A673 (cell line): ENCODE data around the gene AFAP1L1. TPM values are rescaled to one million over a fixed set of nuclear protein-coding genes. Genes with fewer than 3 reads are reported as not detected.

ENCODE experiments used
- BruUV-seq: library from RNA; stranded (reverse); fragments of 400-500 nt; replicated peaks from 2 replicates; lab custom pipeline; 2021; lab: Mats Ljungman, UMichigan
- CTCF ChIA-PET: fragments of 300-600 bp; sonication (Branson Sonifier 250); formaldehyde crosslinking; loops from one replicate; lab custom pipeline; 2022; ENCODE audit warnings: antibody characterized with exemption; lab: Charles Lee
- POLR2A ChIA-PET: fragments of 300-600 bp; sonication (Branson Sonifier 250); formaldehyde crosslinking; loops from one replicate; lab custom pipeline; 2022; ENCODE audit warnings: antibody characterized with exemption; ENCODE audit not compliant: low non-redundant PET; lab: Charles Lee
- DNase-seq: peaks from one replicate; pipeline ENCODE4 v3.0.0-alpha.2; 2015; ENCODE audit warnings: low spot score
- H3K27ac ChIP-seq: fragments of 200-600 bp; sonication (generic); 2 replicates; pipeline ENCODE4 v1.5.1; 2016; ENCODE audit warnings: mixed run types, low read depth, mild to moderate bottlenecking, mixed read lengths, antibody characterized with exemption, low read length; ENCODE audit not compliant: poor library complexity, severe bottlenecking
- H3K27me3 ChIP-seq: fragments of 200-600 bp; sonication (generic); replicated peaks from 2 replicates; pipeline ENCODE4 v1.6.1; 2017; ENCODE audit warnings: mixed run types, low read depth, mild to moderate bottlenecking, mixed read lengths, antibody characterized with exemption, low read length; ENCODE audit not compliant: insufficient read depth, poor library complexity
- H3K36me3 ChIP-seq: fragments of 200-600 bp; sonication (generic); 2 replicates; pipeline ENCODE4 v1.6.1; 2016; ENCODE audit warnings: mixed run types, mild to moderate bottlenecking, mixed read lengths, antibody characterized with exemption, low read length; ENCODE audit not compliant: insufficient read depth, poor library complexity, severe bottlenecking
- H3K4me1 ChIP-seq: fragments of 200-600 bp; sonication (generic); 2 replicates; pipeline ENCODE4 v1.6.1; 2017; ENCODE audit warnings: mixed run types, mild to moderate bottlenecking, mixed read lengths, antibody characterized with exemption, low read length; ENCODE audit not compliant: insufficient read depth, poor library complexity, severe bottlenecking
- H3K4me3 ChIP-seq: fragments of 200-600 bp; sonication (generic); 2 replicates; pipeline ENCODE4 v1.5.1; 2016; ENCODE audit warnings: low read depth, mixed run types, mild to moderate bottlenecking, mixed read lengths, low read length; ENCODE audit not compliant: poor library complexity, severe bottlenecking
- H3K9me3 ChIP-seq: fragments of 200-600 bp; sonication (generic); 2 replicates; pipeline ENCODE4 v1.6.1; 2016; ENCODE audit warnings: mixed run types, low read depth, mild to moderate bottlenecking, mixed read lengths, antibody characterized with exemption, low read length; ENCODE audit not compliant: poor library complexity, severe bottlenecking
- CTCF ChIP-seq: fragments of 300-800, 200-600 bp; sonication (generic); conservative IDR thresholded peaks from 2 replicates; pipeline ENCODE4 v1.5.1; 2017; ENCODE audit warnings: low read depth, mild to moderate bottlenecking, antibody characterized with exemption, low read length, moderate library complexity, mixed read lengths
- EZH2 ChIP-seq: fragments of 200-600 bp; sonication (generic); IDR thresholded peaks from 2 replicates; pipeline ENCODE4 v1.6.1; 2017; ENCODE audit warnings: borderline replicate concordance, low read depth, mild to moderate bottlenecking, mixed read lengths, antibody characterized with exemption, low read length; ENCODE audit not compliant: poor library complexity, severe bottlenecking
- intact Hi-C: fragments of 100-400 bp; cut with micrococcal nuclease; formaldehyde crosslinking; loops from one replicate; pipeline ENCODE4 v1.10.0; 2022; ENCODE audit not compliant: unreplicated experiment
- total RNA-seq: library from RNA; stranded (reverse); gene quantifications from 2 replicates; pipeline ENCODE4 v1.2.3, GENCODE V29; 2021

Gene AFAP1L1
- total RNA-seq, 1 experiment from 2014 or later = 0.21 TPM

GRCh38 chr5:149352169-149352568 is 80.5 kb downstream of the AFAP1L1 start:
- Histone ChIP-seq H3K36me3 (peaks cover 75% of the 10 kb centered on the region), H3K9me3 (no peaks in the 10 kb centered on the region), H3K27me3 (no peaks in the 10 kb centered on the region), H3K4me1 (peaks cover 1% of the 10 kb centered on the region), H3K4me3 (no peak overlapping the region), H3K27ac (no peak overlapping the region)
- CTCF ChIA-PET = no interaction called here
- POLR2A ChIA-PET = no interaction called here
- intact Hi-C loops = no loop called here
- DNase-seq = no peak
- BruUV-seq = no TSS peak
- TF ChIP-seq EZH2 (no peak), CTCF (no peak)

- intact Hi-C loops = no loop called here
- BruUV-seq = no TSS peak
- no peaks in the 10 kb centered on the region for H3K27me3 ChIP-seq
- peaks cover 58% of the 10 kb centered on the region for H3K36me3 ChIP-seq
- H3K27ac ChIP-seq = no peak overlapping the region
- H3K4me3 ChIP-seq = no peak overlapping the region
- ChIA-PET POLR2A (no interaction called here), CTCF (no interaction called here)
- no peak for DNase-seq
- no peak for TF ChIP-seq CTCF
- no peak for TF ChIP-seq EZH2
- H3K4me1 ChIP-seq = peaks cover 10% of the 10 kb centered on the region
- H3K9me3 ChIP-seq = no peaks in the 10 kb centered on the region
Measured at GRCh38 chr5:149353911-149354310, 82.3 kb downstream of the AFAP1L1 start.

GRCh38 chr5:149355688-149356087 is 84.0 kb downstream of the AFAP1L1 start:
- Histone ChIP-seq H3K27me3 (no peaks in the 10 kb centered on the region), H3K27ac (no peak overlapping the region), H3K36me3 (peaks cover 40% of the 10 kb centered on the region), H3K9me3 (no peaks in the 10 kb centered on the region), H3K4me3 (no peak overlapping the region), H3K4me1 (peaks cover 10% of the 10 kb centered on the region)
- CTCF ChIA-PET = no interaction called here
- TF ChIP-seq CTCF (no peak), EZH2 (no peak)
- no peak for DNase-seq
- intact Hi-C loops = no loop called here
- POLR2A ChIA-PET = interaction anchor here (0.6 kb wide), 1 partner anchor 565 kb away, joined by 9 read pairs; no protein-coding TSS in a partner anchor
- no TSS peak for BruUV-seq
